H1 (cell line): ENCODE data around the gene TELO2. TPM values are rescaled to one million over a fixed set of nuclear protein-coding genes. Genes with fewer than 3 reads are reported as not detected.

Source experiments
- CTCF ChIA-PET: fragments of 300-600 bp; sonication (Branson Sonifier 250); formaldehyde crosslinking; loops from one replicate; lab custom pipeline; 2021; ENCODE audit not compliant: partially characterized antibody; lab: Charles Lee
- POLR2A ChIA-PET: fragments of 300-600 bp; sonication (Branson Sonifier 250); formaldehyde crosslinking; loops from one replicate; lab custom pipeline; 2021; ENCODE audit warnings: inconsistent platforms; ENCODE audit not compliant: partially characterized antibody; lab: Charles Lee
- DNase-seq, 2 experiments: peaks; one replicate each; pipeline versions ENCODE4 v3.0.0 to v3.0.0-alpha.2; 2010 to 2022; ENCODE audit warnings: low spot score in 2 of 2, low read depth in 1 of 2, mixed read lengths in 1 of 2
- FAIRE-seq: peaks from 2 replicates; lab custom pipeline; 2011; peaks lifted over from hg19 to GRCh38; lab: Jason Lieb, UNC
- H2AFZ ChIP-seq: 2 replicates; pipeline ENCODE4 v1.8.1; 2012; ENCODE audit warnings: low read length, inconsistent platforms
- H2AK5ac ChIP-seq: 2 replicates; pipeline ENCODE4 v1.6.1; 2013; ENCODE audit warnings: low read depth, low read length
- H2BK120ac ChIP-seq: replicated peaks from 2 replicates; pipeline ENCODE3; 2013; ENCODE audit warnings: low read depth, low read length, inconsistent platforms
- H2BK12ac ChIP-seq: 2 replicates; pipeline ENCODE4 v1.6.1; 2013; ENCODE audit warnings: low read depth, low read length
- H2BK15ac ChIP-seq: 2 replicates; pipeline ENCODE4 v1.6.1; 2013; ENCODE audit warnings: low read length
- H2BK20ac ChIP-seq: 2 replicates; pipeline ENCODE4 v1.6.1; 2013; ENCODE audit warnings: low read length
- H2BK5ac ChIP-seq: 2 replicates; pipeline ENCODE4 v1.6.1; 2013; ENCODE audit warnings: low read depth, low read length
- H3K14ac ChIP-seq: 2 replicates; pipeline ENCODE4 v1.6.1; 2013; ENCODE audit warnings: inconsistent platforms; ENCODE audit not compliant: insufficient read length
- H3K18ac ChIP-seq: 2 replicates; pipeline ENCODE4 v1.6.1; 2013; ENCODE audit warnings: low read length; ENCODE audit errors: extremely low read depth
- H3K23ac ChIP-seq: 2 replicates; pipeline ENCODE4 v1.6.1; 2013; ENCODE audit warnings: inconsistent platforms; ENCODE audit not compliant: insufficient read length
- H3K23me2 ChIP-seq: 2 replicates; pipeline ENCODE4 v1.6.1; 2013; ENCODE audit warnings: low read depth, low read length
- H3K27ac ChIP-seq: 2 replicates; pipeline ENCODE4 v1.6.1; 2011; ENCODE audit warnings: low read depth, low read length, inconsistent platforms
- H3K27me3 ChIP-seq, 4 experiments: replicated peaks in 1 of 4; 1 replicate in 1 of 4; 2 replicates in 3 of 4; pipeline versions ENCODE4 v1.6.1 to v1.8.1; 2011 to 2013; ENCODE audit warnings: low read length in 3 of 4, mild to moderate bottlenecking in 3 of 4, inconsistent platforms in 2 of 4, mixed read lengths in 2 of 4, moderate library complexity in 1 of 4; ENCODE audit not compliant: control insufficient read depth in 3 of 4, insufficient read depth in 3 of 4; ENCODE audit errors: extremely low read depth in 1 of 4
- H3K36me3 ChIP-seq, 4 experiments: 2 replicates each; pipeline versions ENCODE4 v1.6.1 to v1.8.1; 2011 to 2013; ENCODE audit warnings: mild to moderate bottlenecking in 4 of 4, low read length in 3 of 4, moderate library complexity in 2 of 4, control low read depth in 1 of 4, inconsistent platforms in 1 of 4; ENCODE audit not compliant: insufficient read depth in 4 of 4, control insufficient read depth in 2 of 4
- H3K4ac ChIP-seq: replicated peaks from 2 replicates; pipeline ENCODE3; 2013; ENCODE audit warnings: low read length, low read depth, mixed read lengths, inconsistent platforms; ENCODE audit not compliant: insufficient read length
- H3K4me1 ChIP-seq, 4 experiments: replicated peaks in 1 of 4; 1 replicate in 1 of 4; 2 replicates in 3 of 4; pipeline versions ENCODE4 v1.6.1 to v1.8.1; 2011 to 2013; ENCODE audit warnings: low read length in 3 of 4, inconsistent platforms in 2 of 4, mixed read lengths in 1 of 4; ENCODE audit not compliant: insufficient read depth in 4 of 4, control insufficient read depth in 3 of 4
- H3K4me2 ChIP-seq, 2 experiments: 2 replicates each; pipeline versions ENCODE4 v1.6.1 to v1.8.1; 2011 to 2013; ENCODE audit warnings: low read depth in 2 of 2, low read length in 2 of 2, control low read depth in 1 of 2, inconsistent platforms in 1 of 2, mild to moderate bottlenecking in 1 of 2; ENCODE audit not compliant: insufficient read depth in 1 of 2
- H3K4me3 ChIP-seq, 4 experiments: fragments of 200-600, 300-600 bp in 1 of 4; sonication (generic), shearing (Covaris generic), sonication (Bioruptor Twin) in 1 of 4; 2 replicates each; pipeline versions ENCODE4 v1.5.1 to v1.8.1; 2011 to 2016; ENCODE audit warnings: low read length in 4 of 4, low read depth in 3 of 4, control low read depth in 2 of 4, inconsistent platforms in 2 of 4, mild to moderate bottlenecking in 2 of 4, mixed read lengths in 1 of 4, moderate library complexity in 1 of 4; ENCODE audit not compliant: insufficient read depth in 2 of 4; ENCODE audit errors: extremely low read depth in 1 of 4
- H3K56ac ChIP-seq: replicated peaks from 2 replicates; pipeline ENCODE3; 2013; ENCODE audit warnings: low read depth, mild to moderate bottlenecking, mixed read lengths, low read length, inconsistent platforms; ENCODE audit not compliant: insufficient read length
- H3K79me1 ChIP-seq: 2 replicates; pipeline ENCODE4 v1.6.1; 2013; ENCODE audit warnings: low read depth, low read length, control low read depth
- H3K79me2 ChIP-seq, 2 experiments: 2 replicates each; pipeline versions ENCODE4 v1.6.1 to v1.8.1; 2012 to 2013; ENCODE audit warnings: low read length in 2 of 2, mild to moderate bottlenecking in 2 of 2, inconsistent platforms in 1 of 2; ENCODE audit not compliant: insufficient read depth in 2 of 2, control insufficient read depth in 1 of 2
- H3K9ac ChIP-seq, 4 experiments: replicated peaks in 1 of 4; 1 replicate in 1 of 4; 2 replicates in 3 of 4; pipeline versions ENCODE4 v1.6.1 to v1.8.1; 2011 to 2013; ENCODE audit warnings: low read depth in 3 of 4, low read length in 3 of 4, control low read depth in 2 of 4, mild to moderate bottlenecking in 2 of 4, moderate library complexity in 2 of 4, inconsistent platforms in 1 of 4; ENCODE audit errors: extremely low read depth in 1 of 4
- H3K9me3 ChIP-seq, 2 experiments: 2 replicates each; pipeline versions ENCODE4 v1.6.1 to v1.8.1; 2012 to 2013; ENCODE audit warnings: mild to moderate bottlenecking in 2 of 2, moderate library complexity in 2 of 2, control low read depth in 1 of 2, inconsistent platforms in 1 of 2, low read depth in 1 of 2, low read length in 1 of 2, mixed read lengths in 1 of 2; ENCODE audit not compliant: insufficient read depth in 2 of 2
- H4K20me1 ChIP-seq, 2 experiments: replicated peaks in 1 of 2; 2 replicates each; pipeline versions ENCODE3 to v1.8.1; 2011 to 2013; ENCODE audit warnings: inconsistent platforms in 2 of 2, low read length in 2 of 2, mild to moderate bottlenecking in 1 of 2; ENCODE audit not compliant: insufficient read depth in 2 of 2, control insufficient read depth in 1 of 2
- H4K5ac ChIP-seq: 2 replicates; pipeline ENCODE4 v1.6.1; 2013; ENCODE audit warnings: low read length, low read depth, mixed read lengths, inconsistent platforms; ENCODE audit not compliant: insufficient read length
- H4K8ac ChIP-seq: 2 replicates; pipeline ENCODE4 v1.8.0; 2013; ENCODE audit warnings: mild to moderate bottlenecking, moderate library complexity, low read length, inconsistent platforms; ENCODE audit not compliant: insufficient read depth; ENCODE audit errors: extremely low read depth
- H4K91ac ChIP-seq: replicated peaks from 2 replicates; pipeline ENCODE3; 2013; ENCODE audit warnings: low read length, mixed read lengths, inconsistent platforms; ENCODE audit not compliant: insufficient read length
- POLR2A ChIP-seq, 2 experiments: IDR thresholded peaks; 1 replicate in 1 of 2; 2 replicates in 1 of 2; pipeline ENCODE4 v1.6.1; 2011; ENCODE audit warnings: low read depth in 2 of 2, low read length in 2 of 2, mild to moderate bottlenecking in 2 of 2; ENCODE audit errors: control extremely low read depth in 1 of 2
- SAP30 ChIP-seq: fragments of 300-600 bp; sonication (generic); IDR thresholded peaks from 2 replicates; pipeline ENCODE4 v1.7.1; 2012; ENCODE audit warnings: low read length, moderate library complexity, mild to moderate bottlenecking, inconsistent platforms; ENCODE audit not compliant: insufficient read depth, insufficient replicate concordance
- WGBS, 2 experiments: shearing (Covaris generic) in 1 of 2; methylation state at CpG; one replicate each; pipeline versions ENCODE4 v1.1.6 to v1.1.7; 2013 to 2015; ENCODE audit warnings: low lambda C conversion rate in 2 of 2, mixed read lengths in 2 of 2, inconsistent platforms in 1 of 2, low coverage in 1 of 2, missing lambda C conversion rate in 1 of 2; ENCODE audit not compliant: insufficient replicate concordance in 2 of 2, insufficient coverage in 1 of 2, insufficient read length in 1 of 2; ENCODE audit errors: extremely low coverage in 1 of 2, missing lambda C conversion rate in 1 of 2; 5-methylcytosine and 5-hydroxymethylcytosine counted together
- polyA plus RNA-seq, 7 experiments: library from polyadenylated mRNA; depleted of rRNA in 3 of 7; stranded (reverse) in 5 of 7; unstranded in 2 of 7; fragments of >200 nt in 5 of 7; fragments of 200-250 nt in 2 of 7; gene quantifications; 1 replicate in 5 of 7; 2 replicates in 1 of 7; 4 replicates in 1 of 7; pipeline versions ENCODE4 v1.2.1 to v1.2.3, GENCODE V29; 2011 to 2013; ENCODE audit warnings: missing spikeins in 2 of 7, mixed read lengths in 2 of 7
- total RNA-seq: library from RNA; stranded (reverse); fragmentation: NEBNext Ultra II Directional; extraction: Animal tissue kit (Norgen Biotek cat#: 25700); gene quantifications from 2 replicates; pipeline ENCODE4 v1.2.1, GENCODE V29; 2021

The TELO2 gene
- total and polyA plus RNA-seq, 2 of the 8 experiments (the other 6 are each of a cell fraction or from before 2014, with no cell fraction given): 39.3 to 64.8 TPM

DNA sequence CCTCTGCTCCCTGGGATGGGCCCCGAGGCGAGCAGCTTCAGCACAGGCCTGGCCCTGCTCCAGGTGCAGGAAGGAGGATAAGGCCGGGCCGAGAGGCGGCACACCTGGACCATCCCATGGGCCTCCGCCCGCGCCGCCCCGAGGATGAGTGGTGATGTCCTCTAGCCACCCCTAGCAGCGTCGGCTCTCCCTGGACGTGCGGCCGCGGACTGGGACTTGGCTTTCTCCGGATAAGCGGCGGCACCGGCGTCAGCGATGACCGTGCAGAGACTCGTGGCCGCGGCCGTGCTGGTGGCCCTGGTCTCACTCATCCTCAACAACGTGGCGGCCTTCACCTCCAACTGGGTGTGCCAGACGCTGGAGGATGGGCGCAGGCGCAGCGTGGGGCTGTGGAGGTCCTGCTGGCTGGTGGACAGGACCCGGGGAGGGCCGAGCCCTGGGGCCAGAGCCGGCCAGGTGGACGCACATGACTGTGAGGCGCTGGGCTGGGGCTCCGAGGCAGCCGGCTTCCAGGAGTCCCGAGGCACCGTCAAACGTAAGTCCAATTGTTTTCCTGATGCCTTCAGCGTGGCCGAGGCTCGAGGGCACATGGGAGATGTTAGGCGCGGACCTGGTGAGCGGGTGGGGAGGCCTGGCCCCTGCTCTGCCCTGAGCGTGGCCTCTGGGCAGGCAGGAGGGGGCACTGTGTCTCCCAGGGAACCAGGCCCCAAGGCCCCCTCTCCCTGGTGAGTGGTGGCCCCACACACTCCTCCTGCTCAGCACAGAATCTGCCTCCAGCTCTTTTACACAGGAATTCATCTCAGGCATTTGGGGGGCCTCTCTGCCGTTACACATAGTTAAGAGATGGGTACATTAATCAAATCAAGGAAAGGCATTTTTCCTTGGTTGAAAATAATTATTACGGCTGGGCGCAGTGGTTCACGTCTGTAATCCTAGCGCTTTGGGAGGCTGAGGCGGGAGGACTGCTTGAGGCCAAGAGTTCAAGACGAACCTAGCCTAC is 41.2 kb downstream of the TELO2 start:
- no peak overlapping the region for H2BK5ac ChIP-seq
- H3K4me3 ChIP-seq: no peak overlapping the region
- no peak for TF ChIP-seq SAP30
- no peak for TF ChIP-seq POLR2A (IDR thresholded peaks at IDR 0.05; ENCODE audit: control extremely low read depth in 1 of 2, low read depth in 2 of 2, low read length in 2 of 2)
- 94% methylated on average over 55 of the region's 57 CpGs; no CpG with 5 or more reads in 1 of the 2 experiments for WGBS, 2 experiments
- H2BK12ac ChIP-seq: no peak overlapping the region
- no peak overlapping the region for H2BK20ac ChIP-seq
- H3K56ac ChIP-seq: no peak overlapping the region
- no peak overlapping the region for H2BK120ac ChIP-seq
- H3K9ac ChIP-seq: no peak overlapping the region
- no peak overlapping the region for H4K8ac ChIP-seq
- no peaks in the 10 kb centered on the region for H3K79me2 ChIP-seq
- no peak overlapping the region for H3K18ac ChIP-seq
- H3K9me3 ChIP-seq: no peaks in the 10 kb centered on the region
- POLR2A ChIA-PET: interaction anchor here (1.3 to 1.7 kb wide), 2 partner anchors 14 kb away, joined by 3 to 4 read pairs; no protein-coding TSS in a partner anchor
- no peak overlapping the region for H2BK15ac ChIP-seq
- no peak overlapping the region for H2AK5ac ChIP-seq
- H4K91ac ChIP-seq: no peak overlapping the region
- no peak overlapping the region for H2AFZ ChIP-seq
- peaks cover 4 to 5% of the 10 kb centered on the region in 2 experiments for H4K20me1 ChIP-seq
- H3K79me1 ChIP-seq: no peaks in the 10 kb centered on the region
- H3K23me2 ChIP-seq: no peaks in the 10 kb centered on the region
- CTCF ChIA-PET: no interaction called here
- H3K27me3 ChIP-seq: no peaks in the 10 kb centered on the region
- no peak overlapping the region for H3K14ac ChIP-seq
- H3K4me2 ChIP-seq: no peak overlapping the region
- FAIRE-seq: no peak
- H3K27ac ChIP-seq: no peak overlapping the region
- H3K23ac ChIP-seq: no peak overlapping the region
- H3K4ac ChIP-seq: no peak overlapping the region
- no peaks in the 10 kb centered on the region; a peak in 2 of 8 replicates for H3K36me3 ChIP-seq
- DNase-seq: no peak
- H4K5ac ChIP-seq: no peak overlapping the region
- H3K4me1 ChIP-seq: no peaks in the 10 kb centered on the region; a peak in 1 of 7 replicates
